Upper lobe of left lung (tissue), 4 donors: Measurements from ENCODE around the gene UBR1.

Experiments used
- EP300 ChIP-seq, 4 donors: sonication (generic); formaldehyde crosslinking; IDR thresholded peaks; one replicate each; pipeline ENCODE4 v1.5.1; 2017; ENCODE audit warnings: antibody characterized with exemption in 4 of 4, control low read depth in 2 of 4
- POLR2A ChIP-seq, 4 donors: fragments of 450-650 bp; IDR thresholded peaks; one replicate each; pipeline ENCODE4 v1.5.1; 2016 to 2017; ENCODE audit warnings: antibody characterized with exemption in 4 of 4, mild to moderate bottlenecking in 2 of 4
- POLR2AphosphoS5 ChIP-seq, 2 donors: sonication (generic); formaldehyde crosslinking; IDR thresholded peaks; one replicate each; pipeline ENCODE4 v1.5.1; 2017; ENCODE audit warnings: antibody characterized with exemption in 2 of 2
- TF ChIP-seq, protein P1 (sequence below), 6 experiments: fragments of 450-650 bp in 4 of 6; fragments of 200-600 bp in 2 of 6; sonication (generic) in 2 of 6; IDR thresholded peaks; one replicate each; pipeline ENCODE4 v1.5.1; 2016 to 2019; ENCODE audit warnings: antibody characterized with exemption in 6 of 6

DNA sequence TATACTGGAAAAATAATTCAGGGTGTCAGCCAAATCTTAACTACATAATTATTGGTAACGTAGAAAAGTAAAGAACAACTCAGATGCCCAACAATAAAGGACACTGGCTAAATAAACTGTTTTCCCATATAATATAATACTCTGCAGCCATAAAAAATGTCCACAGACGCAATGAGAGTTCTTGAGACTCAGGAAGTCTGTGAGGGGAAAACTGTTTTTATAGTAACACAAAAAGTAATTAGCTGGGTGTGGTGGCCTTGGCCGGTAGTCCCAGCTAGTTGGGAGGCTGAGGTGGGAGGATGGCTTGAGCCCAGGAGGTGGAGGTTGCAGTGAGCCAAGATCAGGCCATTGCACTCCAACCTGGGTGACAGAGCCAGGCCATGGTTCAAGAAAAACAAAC, 5.5 kb upstream of the UBR1 start:
- TF ChIP-seq, protein P1, sequence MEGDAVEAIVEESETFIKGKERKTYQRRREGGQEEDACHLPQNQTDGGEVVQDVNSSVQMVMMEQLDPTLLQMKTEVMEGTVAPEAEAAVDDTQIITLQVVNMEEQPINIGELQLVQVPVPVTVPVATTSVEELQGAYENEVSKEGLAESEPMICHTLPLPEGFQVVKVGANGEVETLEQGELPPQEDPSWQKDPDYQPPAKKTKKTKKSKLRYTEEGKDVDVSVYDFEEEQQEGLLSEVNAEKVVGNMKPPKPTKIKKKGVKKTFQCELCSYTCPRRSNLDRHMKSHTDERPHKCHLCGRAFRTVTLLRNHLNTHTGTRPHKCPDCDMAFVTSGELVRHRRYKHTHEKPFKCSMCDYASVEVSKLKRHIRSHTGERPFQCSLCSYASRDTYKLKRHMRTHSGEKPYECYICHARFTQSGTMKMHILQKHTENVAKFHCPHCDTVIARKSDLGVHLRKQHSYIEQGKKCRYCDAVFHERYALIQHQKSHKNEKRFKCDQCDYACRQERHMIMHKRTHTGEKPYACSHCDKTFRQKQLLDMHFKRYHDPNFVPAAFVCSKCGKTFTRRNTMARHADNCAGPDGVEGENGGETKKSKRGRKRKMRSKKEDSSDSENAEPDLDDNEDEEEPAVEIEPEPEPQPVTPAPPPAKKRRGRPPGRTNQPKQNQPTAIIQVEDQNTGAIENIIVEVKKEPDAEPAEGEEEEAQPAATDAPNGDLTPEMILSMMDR (IDR thresholded peaks at IDR 0.05): no peak
- TF ChIP-seq POLR2A (IDR thresholded peaks at IDR 0.05) (no peak), EP300 (IDR thresholded peaks at IDR 0.05) (no peak), POLR2AphosphoS5 (IDR thresholded peaks at IDR 0.05) (no peak)
